Skin of body (tissue), 2 donors: ENCODE results near the gene CLIC3. TPM values are rescaled to one million over a fixed set of nuclear protein-coding genes. Genes with fewer than 3 reads are reported as not detected.
"Not testable (repeated sequence)": the region's sequence is repeated elsewhere in the genome, so short reads cannot be mapped to it uniquely, and the experiment has no call there.

Experiments
- DNase-seq: peaks from one replicate; lab custom pipeline; 2025; lab: John Stamatoyannopoulos, UW
- total RNA-seq: library from RNA; depleted of rRNA; stranded (reverse); fragments of >200 nt; gene quantifications from one replicate; pipeline ENCODE4 v1.2.3, GENCODE V29; 2014

Gene CLIC3
- 12.7 TPM for total RNA-seq

DNA sequence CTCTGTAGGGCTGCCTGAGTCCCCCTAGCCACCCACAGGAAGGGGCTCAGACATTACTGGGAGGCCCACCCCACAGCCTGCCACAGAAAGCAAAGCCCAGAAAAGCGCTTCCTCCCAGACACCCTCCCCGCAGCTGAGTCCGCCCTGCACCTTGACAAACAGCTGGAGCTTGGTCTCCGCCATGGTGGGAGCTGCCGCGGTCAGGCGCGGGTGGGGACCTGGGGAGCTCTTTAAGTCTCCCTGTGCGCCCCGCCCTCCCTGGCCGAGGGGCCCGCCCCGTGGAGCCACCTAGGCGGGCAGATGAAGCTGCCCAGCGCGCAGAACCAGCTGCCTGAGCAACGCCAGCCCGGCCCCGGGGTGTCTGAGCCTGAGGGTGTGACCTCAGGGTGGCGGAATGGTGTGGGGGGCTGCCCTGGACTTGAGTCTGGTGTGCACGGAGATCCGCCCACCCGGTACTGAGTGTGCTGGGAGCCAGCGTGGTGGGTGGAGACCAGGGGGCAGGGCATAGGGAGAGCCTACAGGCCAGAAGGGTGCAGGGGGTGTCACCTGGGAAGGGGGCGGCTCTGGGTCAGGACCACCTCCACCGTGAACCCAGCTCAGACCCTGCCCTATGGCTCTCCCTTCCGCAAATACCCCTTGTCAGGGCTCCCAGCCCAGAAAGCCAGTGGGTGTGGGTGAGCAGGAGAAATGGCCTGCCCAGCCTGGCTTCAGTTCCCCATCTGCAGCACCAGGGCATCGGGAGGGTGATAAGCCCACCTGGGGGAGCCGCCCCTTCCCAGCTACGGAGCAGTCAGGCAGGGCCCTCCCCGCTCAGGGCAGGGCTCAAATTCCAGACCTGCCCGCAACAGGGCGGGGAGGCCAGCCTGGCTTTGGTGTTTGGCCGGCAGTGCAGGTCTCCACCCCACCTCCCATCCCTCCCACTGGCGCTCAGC is at the start of gene CLIC3:
Gene CLIC3 (minus strand): TSS at position 208 of the 932 bp plus-strand sequence. CDS start 25 bp downstream, at position 183.
- no peak for DNase-seq

DNA sequence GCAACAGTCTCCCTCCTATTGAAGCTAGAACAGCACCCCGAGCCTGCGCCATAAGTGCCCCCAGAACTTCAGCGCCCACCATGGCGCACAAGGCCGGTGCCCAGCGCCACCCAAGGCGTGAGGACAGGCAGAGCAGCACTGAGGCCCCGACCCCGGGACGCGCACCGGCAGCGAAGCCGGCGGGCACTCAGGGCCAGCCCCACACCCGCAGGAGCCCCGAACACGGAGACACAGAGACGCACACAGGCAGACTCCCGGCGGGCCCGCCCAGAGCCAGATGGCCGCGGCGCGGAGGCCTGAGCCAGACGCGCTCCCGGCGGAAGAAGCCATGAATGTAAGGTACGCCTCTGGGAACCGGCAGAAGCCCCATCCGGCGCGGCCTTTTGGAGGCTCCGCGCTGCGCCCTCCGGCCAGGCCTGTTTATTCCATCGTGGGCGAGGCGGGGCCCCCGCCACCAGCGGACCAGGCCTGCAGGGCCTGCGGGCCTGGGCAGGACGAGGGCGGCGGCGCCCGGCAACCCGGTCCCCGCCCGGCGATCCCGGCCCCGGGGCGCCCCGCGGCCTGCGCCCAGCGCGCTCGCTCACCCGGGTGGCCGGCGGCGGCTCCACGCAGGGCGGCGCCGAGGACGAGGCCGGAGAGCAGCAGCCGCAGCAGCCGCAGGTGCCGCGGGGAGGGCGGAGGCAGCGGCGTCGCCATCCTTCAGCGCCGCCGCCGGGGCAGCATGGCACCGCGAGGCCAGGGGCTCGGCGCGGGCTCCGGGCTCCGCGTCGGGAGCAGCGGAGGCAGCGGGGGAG is 49.1 kb upstream of the CLIC3 start:
- no peak for DNase-seq

DNA sequence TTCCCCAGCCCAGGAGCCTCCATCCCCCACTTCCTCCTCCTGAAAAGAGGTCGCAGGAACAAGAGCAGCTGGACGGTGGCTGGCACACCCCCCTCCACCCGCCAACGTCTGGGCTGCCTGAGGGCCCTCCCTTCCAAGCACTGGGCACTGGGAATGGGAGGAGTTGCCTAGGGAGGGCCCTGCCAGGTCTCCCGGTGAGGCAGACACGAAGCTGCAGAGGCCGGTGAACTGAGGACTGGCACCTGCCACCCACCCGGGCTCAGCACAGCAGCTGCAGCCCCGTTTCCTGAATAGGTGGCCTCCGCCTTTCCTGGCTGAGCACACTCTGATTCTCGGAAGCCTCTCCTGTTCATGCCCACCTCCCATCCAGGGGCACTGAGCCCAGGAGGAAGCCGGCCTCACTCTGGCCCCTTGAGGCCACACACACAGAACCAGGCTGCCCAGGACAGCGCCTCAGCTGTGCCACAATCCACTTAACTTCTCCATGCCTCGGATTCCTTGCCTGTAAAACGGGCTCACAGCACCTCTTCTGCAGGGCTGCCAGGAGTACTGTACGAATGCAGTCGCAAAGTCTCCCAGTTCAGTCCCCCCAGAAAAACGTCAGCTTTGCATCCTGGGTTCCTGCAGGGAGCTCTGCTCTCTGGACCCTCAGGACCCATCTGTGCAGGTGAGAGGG is 48.3 kb upstream of the CLIC3 start:
- no peak for DNase-seq

GRCh38 chr9:137044037-137044436 is 47.7 kb upstream of the CLIC3 start:
- no peak for DNase-seq

DNA sequence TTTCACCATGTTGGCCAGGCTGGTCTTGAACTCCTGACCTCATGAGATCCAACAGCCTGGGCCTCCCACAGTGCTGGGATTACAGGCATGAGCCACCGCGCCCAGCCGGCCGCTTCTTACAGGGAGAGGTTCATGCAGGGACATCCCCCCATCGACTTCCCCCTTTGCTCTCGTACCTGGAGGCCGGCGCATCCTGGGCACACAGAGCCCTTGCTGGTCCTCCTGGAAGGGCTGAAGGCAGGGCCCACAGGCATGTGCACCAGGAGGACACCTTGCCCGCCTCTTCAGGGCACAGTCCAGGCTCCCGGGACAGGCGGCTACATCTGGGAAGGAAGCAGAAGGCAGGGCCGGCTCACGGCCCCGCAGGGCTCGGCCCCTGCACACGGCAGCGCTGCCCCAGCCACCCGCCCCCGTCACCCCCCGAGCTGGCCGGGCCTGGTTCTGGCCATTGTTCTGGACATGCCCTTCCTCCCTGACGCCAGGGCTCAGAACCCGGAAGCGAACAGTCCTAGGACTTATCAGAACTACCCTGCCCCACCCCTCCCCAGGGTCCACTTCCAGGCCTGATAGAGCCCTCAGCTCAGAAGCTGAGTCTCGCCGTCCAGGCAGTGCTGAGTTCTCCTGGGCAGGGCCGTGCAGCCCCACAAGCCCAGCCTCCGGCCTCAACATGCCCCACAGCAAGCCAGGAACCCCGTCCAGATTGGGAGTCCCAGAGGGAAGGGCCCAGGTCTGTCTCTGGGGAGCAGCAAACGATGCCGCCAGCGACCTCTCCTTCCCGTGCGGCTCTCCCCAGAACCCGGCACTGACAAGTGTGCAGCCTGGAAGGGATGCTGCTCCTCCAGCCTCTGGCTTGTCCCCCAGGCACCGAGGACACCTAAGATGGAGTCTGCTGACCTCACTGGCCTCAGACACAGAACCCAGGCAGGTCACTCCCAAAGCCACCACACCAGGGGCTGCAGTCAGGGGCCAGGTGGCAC is 46.7 kb upstream of the CLIC3 start:
- DNase-seq, result no peak

DNA sequence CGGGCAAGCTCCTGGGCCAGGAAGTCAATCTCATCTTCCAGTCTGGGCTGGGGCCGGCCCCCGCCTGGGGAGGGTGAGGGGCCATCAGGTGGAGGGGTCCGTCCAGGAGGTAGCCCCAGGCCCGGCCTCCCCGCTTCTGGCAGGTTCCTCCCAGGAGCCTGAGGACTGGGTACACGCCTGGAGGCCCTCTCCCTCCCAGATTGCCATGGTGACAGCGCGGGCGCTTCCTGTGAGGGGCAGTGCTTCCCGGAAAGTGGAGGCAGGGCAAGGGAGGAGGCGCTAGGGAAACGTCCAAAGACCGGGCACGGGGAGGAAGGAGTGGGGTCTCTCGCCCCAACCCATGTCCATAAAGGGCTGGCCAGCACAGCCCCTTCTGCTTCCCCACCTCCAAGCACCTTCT is 44.8 kb upstream of the CLIC3 start:
- DNase-seq, result no peak

- DNase-seq, result no peak
These were observed 44.2 kb upstream of the CLIC3 start for GRCh38 chr9:137040568-137040967.

DNA sequence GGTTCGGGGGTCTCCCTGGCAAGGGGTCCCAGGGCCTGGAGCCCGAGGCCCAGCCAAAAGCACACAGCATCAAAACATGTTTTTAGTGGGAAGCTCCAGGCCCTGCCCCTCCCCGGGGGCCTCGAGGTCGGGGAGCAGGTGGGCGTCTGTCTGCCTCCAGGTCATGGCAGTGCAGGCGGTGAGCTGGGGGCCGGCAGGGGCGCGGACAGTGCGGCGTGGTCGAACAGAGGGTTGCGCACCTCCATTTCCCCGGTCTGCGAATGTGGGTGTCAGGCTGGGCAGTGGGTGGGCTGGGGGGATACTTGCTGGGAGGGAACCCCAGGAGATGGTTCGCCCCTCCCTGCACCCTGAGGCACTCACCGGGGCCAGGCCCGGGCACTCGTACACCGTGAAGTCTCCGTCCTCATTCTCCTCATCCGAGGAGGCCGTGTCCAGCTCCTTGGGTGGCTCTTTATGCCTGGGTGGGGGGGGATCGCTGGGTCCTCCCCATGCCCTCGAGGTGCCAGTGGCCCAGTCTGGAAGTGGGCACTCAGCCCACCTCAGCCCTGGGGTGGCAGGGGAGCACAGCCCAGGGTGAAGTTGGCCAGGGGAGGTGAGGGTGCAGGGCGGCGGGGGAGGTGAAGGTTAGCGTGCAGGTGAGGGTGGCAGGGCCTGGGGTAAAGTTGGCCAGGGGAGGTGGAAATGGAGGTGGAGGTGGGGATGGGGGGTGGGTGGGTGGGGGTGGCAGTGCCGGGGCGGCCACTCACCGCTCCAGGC is 43.4 kb upstream of the CLIC3 start:
- DNase-seq, result no peak

DNA sequence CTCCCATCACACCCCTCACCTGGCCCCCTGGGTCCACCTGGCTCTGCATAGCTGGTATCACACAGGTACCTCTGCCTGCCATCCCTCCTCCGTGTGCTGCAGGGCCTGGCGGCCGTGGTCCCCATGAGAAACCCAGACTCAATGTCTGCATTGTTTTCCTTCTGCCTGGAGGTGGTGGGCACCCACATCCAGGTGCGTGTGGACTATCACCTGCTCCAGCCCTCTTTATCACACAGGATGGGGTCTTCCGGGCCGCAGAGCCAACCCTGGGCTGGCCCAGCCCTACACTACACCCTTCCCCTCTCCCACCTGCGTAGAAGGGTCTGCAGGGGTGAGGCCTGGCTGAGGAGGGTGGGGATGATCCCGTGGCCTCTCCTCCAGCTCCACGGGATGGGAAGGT is 42.5 kb upstream of the CLIC3 start:
- no peak for DNase-seq

DNA sequence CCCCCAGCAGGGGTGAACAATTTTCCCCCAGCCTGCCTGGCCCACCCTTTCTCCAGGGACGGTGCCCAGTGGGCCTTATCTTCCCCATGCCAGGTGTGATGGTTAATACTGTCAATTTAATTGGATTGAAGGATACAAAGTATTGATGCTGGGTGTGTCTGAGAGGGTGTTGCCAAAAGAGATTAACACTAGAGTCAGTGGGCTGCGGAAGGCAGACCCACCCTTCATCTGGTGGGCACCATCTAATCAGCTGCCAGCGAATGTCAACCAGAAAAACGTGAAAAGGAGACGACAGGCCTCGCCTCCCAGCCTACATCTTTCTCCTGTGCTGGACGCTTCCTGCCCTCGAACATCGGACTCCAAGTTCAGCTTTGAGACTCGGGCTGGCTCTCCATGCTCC is 41.1 kb upstream of the CLIC3 start:
- DNase-seq, result no peak

GRCh38 chr9:137037035-137037434 is 40.7 kb upstream of the CLIC3 start:
- no peak for DNase-seq

- DNase-seq, result no peak
These were observed 39.6 kb upstream of the CLIC3 start for GRCh38 chr9:137035937-137036336.

DNA sequence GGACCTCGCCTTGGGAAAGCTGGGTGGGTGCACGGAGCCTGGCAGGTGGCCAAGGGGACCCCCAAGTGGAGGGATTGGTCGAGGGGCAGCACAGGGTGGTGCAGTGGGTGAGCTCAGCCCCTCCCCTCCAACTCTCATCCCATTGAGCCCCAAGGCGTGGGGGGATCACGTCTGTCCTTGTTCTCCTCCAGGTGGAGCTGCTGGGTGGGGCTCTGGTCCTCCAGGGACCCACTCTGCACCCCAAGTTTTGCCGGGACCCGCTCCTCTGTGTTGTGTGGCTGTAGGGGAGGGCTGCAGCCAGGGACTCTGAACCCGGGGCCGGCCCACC is 39.1 kb upstream of the CLIC3 start:
- no peak for DNase-seq

DNA sequence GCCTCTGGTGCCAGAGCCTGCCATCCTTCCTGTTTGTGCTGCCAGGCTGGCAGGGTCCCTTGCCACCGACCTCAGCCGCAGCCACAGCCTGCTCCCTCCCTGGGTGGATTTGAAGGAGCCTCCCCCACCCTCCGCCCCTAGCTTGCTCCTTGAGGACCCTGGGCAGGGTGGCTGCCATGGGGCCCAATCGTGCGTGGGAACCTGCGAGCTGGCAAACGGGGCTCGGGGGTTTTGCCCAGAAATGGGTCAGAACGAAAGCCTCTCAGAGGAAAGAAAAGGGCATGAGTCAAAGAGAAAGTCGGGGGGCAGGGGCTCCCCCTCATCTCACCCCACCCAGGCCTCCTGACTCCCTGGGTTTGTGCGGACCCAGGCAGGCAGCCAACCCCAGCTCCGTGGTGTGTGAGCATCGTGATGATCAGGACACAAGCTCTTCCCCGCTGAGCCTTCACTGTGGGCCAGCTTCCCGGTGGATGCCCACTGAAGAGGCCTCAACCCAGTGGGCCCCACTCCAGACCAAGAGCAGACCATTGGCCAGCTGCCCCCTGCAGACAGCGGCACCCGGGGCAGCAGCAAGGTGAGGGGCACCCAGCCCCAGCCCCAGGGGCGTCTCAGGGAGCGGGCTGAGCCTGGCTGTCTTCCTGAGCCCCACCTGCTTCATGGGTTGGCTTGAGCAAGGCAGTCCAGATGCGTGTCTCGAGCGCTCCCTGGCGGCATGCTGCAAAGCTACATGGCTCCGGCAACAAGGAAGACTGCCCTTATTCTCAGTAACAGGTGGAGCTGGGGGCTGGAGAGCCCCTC is 38.5 kb upstream of the CLIC3 start:
- DNase-seq, result peak; percentile 76

- DNase-seq, result no peak
These were observed 37.8 kb upstream of the CLIC3 start for GRCh38 chr9:137034039-137034708.

DNA sequence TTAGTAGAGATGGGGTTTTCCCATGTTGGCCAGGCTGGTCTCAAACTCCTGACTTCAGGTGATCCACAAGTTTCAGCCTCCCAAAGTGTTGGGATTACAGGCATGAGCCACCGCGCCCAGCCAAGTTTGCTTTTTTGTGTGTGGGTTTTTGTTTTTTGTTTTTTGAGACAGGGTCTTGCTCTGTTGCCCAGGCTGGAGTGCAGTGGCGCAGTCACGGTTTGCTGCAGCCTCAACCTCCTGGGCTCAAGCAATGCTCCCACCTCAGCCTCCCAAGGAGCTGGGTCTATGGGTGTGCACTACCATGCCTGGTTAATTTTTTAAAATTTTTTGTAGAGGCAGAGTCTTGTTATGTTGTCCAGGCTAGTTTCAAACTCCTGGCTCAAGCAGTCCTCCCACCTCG is 37.1 kb upstream of the CLIC3 start:
- not testable (repeated sequence) for DNase-seq

DNA sequence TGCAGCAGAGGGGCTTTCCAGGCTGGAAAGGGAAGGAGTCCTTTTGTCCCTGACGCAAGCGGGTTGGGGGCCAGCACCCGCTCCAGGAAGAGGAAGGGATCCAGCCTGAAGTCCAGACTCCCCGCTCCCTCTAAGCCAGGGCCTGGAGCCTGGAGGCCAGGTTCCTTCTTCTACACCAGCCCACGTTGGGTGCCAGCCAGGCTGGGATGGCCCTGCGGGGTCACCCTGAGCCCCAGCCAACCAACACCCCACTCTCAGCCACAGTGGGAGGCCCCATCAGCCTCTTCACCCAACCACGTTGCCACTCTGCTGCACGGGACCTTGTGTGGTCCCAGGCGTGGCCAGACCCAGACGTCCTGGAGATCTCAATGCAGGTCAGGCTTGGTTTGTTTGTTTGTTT is 36.5 kb upstream of the CLIC3 start:
- DNase-seq, result no peak

- DNase-seq, result no peak
These were observed 35.7 kb upstream of the CLIC3 start, which contains the start of gene FUT7 for GRCh38 chr9:137031904-137032640. TSS of gene FUT7 (minus strand) at chr9:137032088. CDS start at chr9:137031991, 97 bp downstream.
